Psoas muscle (tissue), 8 donors: ENCODE data around the gene CPED1. TPM values are rescaled to one million over a fixed set of nuclear protein-coding genes. Genes with fewer than 3 reads are reported as not detected.
"Not testable (repeated sequence)": the region's sequence is repeated elsewhere in the genome, so short reads cannot be mapped to it uniquely, and the experiment has no call there.

Experiments
- ATAC-seq, 4 donors: fragments of 200-7000 bp; cut with Tn5 transposase; one replicate each; pipeline ENCODE4 v1.9.1; 2020; ENCODE audit warnings: moderate library complexity in 3 of 4, mild to moderate bottlenecking in 2 of 4
- DNase-seq, 2 donors: peaks; one replicate each; pipeline ENCODE4 v3.0.0-alpha.2; 2020
- H3K27ac ChIP-seq: fragments of 200-600 bp; one replicate; pipeline ENCODE4 v1.8.0; 2022
- H3K27me3 ChIP-seq, 3 donors: fragments of 200-600 bp in 1 of 3; one replicate each; pipeline versions ENCODE4 v1.6.1 to v1.8.0; 2013 to 2022; ENCODE audit warnings: low read length in 2 of 3, mild to moderate bottlenecking in 2 of 3, moderate library complexity in 1 of 3; ENCODE audit not compliant: insufficient read depth in 3 of 3
- H3K36me3 ChIP-seq, 2 donors: fragments of 200-600 bp in 1 of 2; one replicate each; pipeline versions ENCODE4 v1.6.1 to v1.8.0; 2013 to 2022; ENCODE audit warnings: low read depth in 1 of 2, mild to moderate bottlenecking in 1 of 2, moderate library complexity in 1 of 2; ENCODE audit not compliant: insufficient read depth in 1 of 2
- H3K4me1 ChIP-seq: fragments of 200-600 bp; one replicate; pipeline ENCODE4 v1.8.0; 2022
- H3K4me3 ChIP-seq: fragments of 200-600 bp; one replicate; pipeline ENCODE4 v1.8.0; 2022; ENCODE audit warnings: mild to moderate bottlenecking
- H3K9me3 ChIP-seq: fragments of 200-600 bp; one replicate; pipeline ENCODE4 v1.8.0; 2022
- WGBS, 3 donors: extraction: QIAGEN DNeasy Blood & Tissue Kit; methylation state at CpG; one replicate each; pipeline versions ENCODE4 v1.1.6 to v1.1.7; 2013; 5-methylcytosine and 5-hydroxymethylcytosine counted together
- intact Hi-C, 2 donors: fragments of 100-400 bp; cut with DNase I; formaldehyde crosslinking; loops; one replicate each; pipeline versions ENCODE4 v1.11.0 to v1.14.2; 2022
- polyA plus RNA-seq, 3 donors: library from polyadenylated mRNA; stranded (reverse); fragments of 200-250 nt; gene quantifications; one replicate each; pipeline ENCODE4 v1.2.3, GENCODE V29; 2013
- total RNA-seq, 4 donors: library from RNA; stranded (reverse); fragmentation: NEBNext Ultra II Directional in 2 of 4; extraction: Animal tissue kit (Norgen Biotek cat#: 25700) in 2 of 4; gene quantifications; one replicate each; pipeline versions ENCODE4 v1.2.1 to v1.2.4, GENCODE V29; 2021 to 2023
- TF ChIP-seq, protein P1 (sequence below): fragments of 200-600 bp; IDR thresholded peaks from one replicate; pipeline ENCODE4 v1.8.0; 2022; ENCODE audit warnings: antibody characterized with exemption
- donor health status: healthy with polysubstance abuse.
- donor health status: DM: no; HTN: no; CAD: no; lungs with moderate emphysema.
- donor health status: Bipolar disorder and iron deficiency.
- donor health status: healthy.
- donor health status: DM: yes; HTN: yes; CAD: no.
- donor health status: DM: no; HTN: no; CAD: no.
- donor health status: DM: no; HTN: no; CAD: no.
- donor health status: DM: yes; HTN: yes; CAD: no.

CPED1 gene
- total and polyA plus RNA-seq, 7 donors: 0.90 to 39.2 (median 12.0) TPM

DNA sequence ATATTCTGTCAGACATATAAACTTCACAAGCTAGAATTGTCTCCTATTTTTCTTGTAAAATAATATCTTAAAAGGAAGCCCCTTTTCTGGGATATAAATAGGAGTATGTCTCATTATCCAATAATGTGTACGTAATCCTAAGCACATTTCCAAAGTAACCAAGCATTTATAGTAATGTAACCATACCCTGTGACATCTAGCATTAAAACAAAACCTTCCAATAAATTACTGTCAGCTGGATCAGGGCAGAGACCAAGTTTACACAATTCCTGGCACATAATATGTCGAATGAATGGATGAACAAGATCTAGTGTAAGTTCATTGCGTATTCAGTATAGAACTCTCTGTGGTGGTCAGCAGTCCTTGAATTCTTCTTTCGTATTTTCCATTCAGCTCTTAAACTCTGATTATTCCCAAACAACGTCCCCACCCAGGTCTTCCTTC lies 14.3 kb downstream of the CPED1 start:
- H3K27me3 ChIP-seq: no peaks in the 10 kb centered on the region
- ATAC-seq (peak in 1 of 4 donors; percentile 30), DNase-seq (no peak)
- no peaks in the 10 kb centered on the region for H3K9me3 ChIP-seq
- peak overlapping the region; percentile 72 for H3K27ac ChIP-seq
- TF ChIP-seq, protein P1, sequence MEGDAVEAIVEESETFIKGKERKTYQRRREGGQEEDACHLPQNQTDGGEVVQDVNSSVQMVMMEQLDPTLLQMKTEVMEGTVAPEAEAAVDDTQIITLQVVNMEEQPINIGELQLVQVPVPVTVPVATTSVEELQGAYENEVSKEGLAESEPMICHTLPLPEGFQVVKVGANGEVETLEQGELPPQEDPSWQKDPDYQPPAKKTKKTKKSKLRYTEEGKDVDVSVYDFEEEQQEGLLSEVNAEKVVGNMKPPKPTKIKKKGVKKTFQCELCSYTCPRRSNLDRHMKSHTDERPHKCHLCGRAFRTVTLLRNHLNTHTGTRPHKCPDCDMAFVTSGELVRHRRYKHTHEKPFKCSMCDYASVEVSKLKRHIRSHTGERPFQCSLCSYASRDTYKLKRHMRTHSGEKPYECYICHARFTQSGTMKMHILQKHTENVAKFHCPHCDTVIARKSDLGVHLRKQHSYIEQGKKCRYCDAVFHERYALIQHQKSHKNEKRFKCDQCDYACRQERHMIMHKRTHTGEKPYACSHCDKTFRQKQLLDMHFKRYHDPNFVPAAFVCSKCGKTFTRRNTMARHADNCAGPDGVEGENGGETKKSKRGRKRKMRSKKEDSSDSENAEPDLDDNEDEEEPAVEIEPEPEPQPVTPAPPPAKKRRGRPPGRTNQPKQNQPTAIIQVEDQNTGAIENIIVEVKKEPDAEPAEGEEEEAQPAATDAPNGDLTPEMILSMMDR: no peak
- no peaks in the 10 kb centered on the region for H3K36me3 ChIP-seq
- no peak overlapping the region for H3K4me3 ChIP-seq
- peaks cover 76% of the 10 kb centered on the region for H3K4me1 ChIP-seq
- 47 to 66% (median 51%) methylated on average over 5 of the region's 5 CpGs for WGBS, 3 donors
- intact Hi-C loops: loop anchor here in 1 of 2 donors (5.0 kb wide), 1 partner anchor 45 kb away; no protein-coding TSS in a partner anchor

DNA sequence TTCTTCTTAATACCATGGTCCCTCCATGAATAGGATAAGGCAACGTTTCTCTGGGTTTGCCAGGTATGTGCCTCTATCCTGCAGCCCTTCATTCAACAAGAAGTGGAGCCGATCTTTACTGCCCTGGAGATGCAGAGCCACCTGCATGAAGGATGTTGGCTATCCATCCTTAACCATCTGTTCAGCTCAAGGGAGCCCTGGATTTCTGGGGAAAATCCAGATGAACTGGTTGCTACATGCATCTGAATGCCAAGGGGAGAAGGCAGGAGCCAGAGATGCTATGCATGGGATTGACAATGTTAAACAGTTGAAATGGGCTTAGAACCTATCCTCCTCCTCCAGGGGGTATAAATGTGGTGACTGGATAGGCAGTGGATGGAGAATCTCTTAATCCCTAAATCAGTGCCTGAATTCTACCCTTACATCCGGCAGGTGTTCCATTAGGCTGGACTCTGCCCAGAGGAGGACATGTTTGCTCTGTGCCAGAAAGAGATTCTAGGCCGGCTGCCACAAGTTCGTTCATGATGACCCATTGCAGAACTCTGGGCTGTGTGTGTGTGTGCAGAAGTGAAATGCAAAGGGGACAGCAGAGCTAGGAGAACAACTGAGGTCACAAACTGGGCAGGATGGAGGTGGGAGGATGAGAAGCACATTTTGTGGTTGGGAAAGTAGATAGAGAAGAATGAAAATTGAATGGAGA lies 15.6 kb downstream of the CPED1 start:
- 25 to 32% (median 26%) methylated on average over 5 of the region's 5 CpGs for whole genome bisulfite sequencing, 3 donors
- peak overlapping the region; percentile 72 for H3K27ac ChIP-seq

DNA sequence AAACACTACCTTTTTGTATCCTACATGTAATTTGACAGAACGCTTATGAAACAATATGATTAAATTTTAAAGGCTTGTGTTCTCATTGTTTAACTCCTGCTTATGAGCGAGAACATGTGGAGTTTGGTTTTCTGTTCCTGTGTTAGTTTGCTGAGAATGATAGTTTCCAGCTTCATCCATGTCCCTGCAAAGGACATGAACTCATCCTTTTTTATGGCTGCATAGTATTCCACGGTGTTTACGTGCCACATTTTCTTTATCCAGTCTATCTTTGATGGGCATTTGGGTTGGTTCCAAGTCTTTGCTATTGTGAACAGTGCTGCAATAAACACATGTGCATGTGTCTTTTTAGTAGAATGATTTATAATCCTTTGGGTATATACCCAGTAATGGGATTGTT lies 16.5 kb downstream of the CPED1 start:
- H3K9me3 ChIP-seq, H3K36me3 ChIP-seq, intact Hi-C loops, ATAC-seq, H3K27me3 ChIP-seq, H3K27ac ChIP-seq, H3K4me3 ChIP-seq, DNase-seq: not testable (repeated sequence)
- 83 to 90% (median 84%) methylated on average over 4 of the region's 4 CpGs for WGBS, 3 donors
- H3K4me1 ChIP-seq: peaks cover 61% of the 10 kb centered on the region

More for the DNA sequence above, 15.6 kb downstream of the CPED1 start:
- Histone ChIP-seq H3K9me3 (no peaks in the 10 kb centered on the region), H3K4me3 (no peak overlapping the region), H3K36me3 (no peaks in the 10 kb centered on the region), H3K4me1 (peaks cover 70% of the 10 kb centered on the region), H3K27me3 (no peaks in the 10 kb centered on the region)
- intact Hi-C loops: loop anchor here in 1 of 2 donors (5.0 kb wide), 1 partner anchor 43 kb away; no protein-coding TSS in a partner anchor
- TF ChIP-seq, protein P1: no peak
- DNase-seq (peak; percentile 71 to 88), ATAC-seq (peak; percentile 93 to 95 (median 93))

DNA sequence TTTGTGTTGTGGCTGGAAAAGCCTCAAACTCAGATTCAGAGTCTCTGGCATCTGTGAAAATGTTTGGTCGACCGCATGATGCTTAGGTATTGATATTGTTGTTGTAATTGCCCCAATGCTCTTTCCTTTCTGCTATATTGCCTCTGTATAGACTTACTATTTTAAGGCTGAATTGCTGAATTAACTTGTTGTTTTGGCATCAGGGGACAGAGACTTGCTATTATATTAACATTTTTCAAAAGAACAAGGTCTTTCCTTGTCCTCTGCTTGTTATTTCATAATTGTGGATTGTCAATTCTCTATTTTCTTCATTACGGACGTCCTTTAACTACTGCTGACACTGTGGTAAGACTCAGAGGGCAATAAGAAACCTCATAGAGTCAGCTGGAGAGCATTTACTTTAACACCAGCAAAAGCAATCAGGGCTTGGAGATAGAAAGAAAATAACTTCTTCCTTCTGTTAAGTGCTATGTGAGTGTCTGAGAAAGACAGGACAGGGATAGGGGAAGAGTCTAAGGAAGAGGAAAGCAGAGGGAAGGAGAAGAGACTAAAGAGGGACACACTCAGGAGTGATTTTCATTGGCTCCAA lies 17.6 kb downstream of the CPED1 start:
- intact Hi-C loops: no loop called here
- H3K36me3 ChIP-seq: no peaks in the 10 kb centered on the region
- DNase-seq: no peak
- peaks cover 56% of the 10 kb centered on the region for H3K4me1 ChIP-seq
- peak overlapping the region; percentile 43 for H3K27ac ChIP-seq
- no peak overlapping the region for H3K4me3 ChIP-seq
- 51 to 73% (median 61%) methylated on average over 4 of the region's 4 CpGs for WGBS, 3 donors
- ATAC-seq: no peak
- TF ChIP-seq, protein P1: no peak
- no peaks in the 10 kb centered on the region for H3K9me3 ChIP-seq
- H3K27me3 ChIP-seq: no peaks in the 10 kb centered on the region

DNA sequence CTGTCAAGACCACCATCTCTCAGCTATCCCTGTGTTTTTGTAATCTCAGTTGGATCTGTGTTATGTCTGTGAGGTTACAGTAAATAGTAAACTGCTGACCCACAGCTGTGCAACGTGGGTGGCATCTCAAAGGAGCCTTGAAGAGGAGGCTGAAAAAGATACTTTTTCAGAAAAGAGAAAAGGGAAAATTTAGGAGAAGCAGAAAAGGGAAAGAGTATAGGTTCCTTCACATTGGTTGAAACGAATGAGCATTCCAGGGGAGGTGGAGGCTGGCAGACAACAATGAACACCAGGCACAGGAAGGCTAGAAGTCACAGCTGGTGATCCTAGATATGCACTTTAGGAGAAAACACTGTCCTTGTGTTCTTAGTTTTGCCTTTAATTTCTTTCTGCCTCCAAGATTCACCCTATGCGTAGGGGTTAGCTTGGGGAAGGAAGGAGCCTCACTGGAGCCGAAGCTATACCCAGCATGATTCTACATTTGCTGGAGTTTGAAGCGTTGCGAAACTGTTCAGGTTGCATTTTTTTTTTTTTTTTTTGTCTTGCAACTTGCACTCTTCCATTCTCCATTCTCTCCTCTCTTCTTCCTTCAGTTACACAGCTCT lies 18.3 kb downstream of the CPED1 start:
- peaks cover 60% of the 10 kb centered on the region for H3K4me1 ChIP-seq
- ATAC-seq: no peak

More for the DNA sequence above, 18.3 kb downstream of the CPED1 start:
- intact Hi-C loops: no loop called here
- TF ChIP-seq, protein P1: no peak
- Histone ChIP-seq H3K36me3 (no peaks in the 10 kb centered on the region), H3K27ac (peak overlapping the region; percentile 43), H3K9me3 (no peaks in the 10 kb centered on the region), H3K4me3 (no peak overlapping the region), H3K27me3 (no peaks in the 10 kb centered on the region)
- DNase-seq: no peak
- WGBS, 3 donors: 58 to 67% (median 59%) methylated on average over 6 of the region's 6 CpGs
